Neural progenitor cell (in vitro differentiated cells): Measurements from ENCODE around the gene NKAIN4. TPM values are rescaled to one million over a fixed set of nuclear protein-coding genes. Genes with fewer than 3 reads are reported as not detected.

ENCODE experiments used
- DNase-seq: peaks from one replicate; pipeline ENCODE4 v3.0.0-alpha.2; 2016; ENCODE audit warnings: low spot score
- H2AFZ ChIP-seq: fragments of 200-600 bp; sonication (generic); replicated peaks from 2 replicates; pipeline ENCODE4 v1.6.1; 2016; ENCODE audit warnings: antibody characterized with exemption
- H3F3A ChIP-seq: fragments of 200-600 bp; sonication (generic); 2 replicates; pipeline ENCODE4 v1.6.1; 2016; ENCODE audit warnings: antibody characterized with exemption, low read depth
- H3K27ac ChIP-seq: fragments of 200-600 bp; sonication (generic); 2 replicates; pipeline ENCODE4 v1.5.1; 2016; ENCODE audit warnings: mild to moderate bottlenecking
- H3K27me3 ChIP-seq: fragments of 200-600 bp; sonication (generic); 2 replicates; pipeline ENCODE4 v1.6.1; 2016; ENCODE audit warnings: mild to moderate bottlenecking, moderate library complexity
- H3K36me3 ChIP-seq: fragments of 200-600 bp; sonication (generic); 2 replicates; pipeline ENCODE4 v1.5.1; 2016
- H3K4me1 ChIP-seq: fragments of 200-600 bp; sonication (generic); 2 replicates; pipeline ENCODE4 v1.6.1; 2016; ENCODE audit warnings: mixed run types
- H3K4me2 ChIP-seq: fragments of 200-600 bp; sonication (generic); 2 replicates; pipeline ENCODE4 v1.6.1; 2016
- H3K4me3 ChIP-seq: fragments of 200-600 bp; sonication (generic); 2 replicates; pipeline ENCODE4 v1.5.1; 2016
- H3K79me2 ChIP-seq: fragments of 200-600 bp; sonication (generic); 2 replicates; pipeline ENCODE4 v1.6.1; 2016; ENCODE audit warnings: low read depth
- H3K9ac ChIP-seq: fragments of 200-600 bp; sonication (generic); 2 replicates; pipeline ENCODE4 v1.6.1; 2016
- H3K9me3 ChIP-seq: fragments of 200-600 bp; sonication (generic); 2 replicates; pipeline ENCODE4 v1.5.1; 2016; ENCODE audit warnings: low read depth
- H4K20me1 ChIP-seq: fragments of 200-600 bp; sonication (generic); 2 replicates; pipeline ENCODE4 v1.6.1; 2016; ENCODE audit warnings: low read depth
- H3K27ac Mint-ChIP-seq: 3 replicates; pipeline ENCODE4 v1.8.0; 2021; ENCODE audit warnings: mixed read lengths
- H3K27me3 Mint-ChIP-seq: 2 replicates; pipeline ENCODE4 v1.8.0; 2022; ENCODE audit warnings: low read depth, mild to moderate bottlenecking, inconsistent platforms, moderate library complexity, mixed read lengths; ENCODE audit not compliant: insufficient read depth
- H3K36me3 Mint-ChIP-seq: 3 replicates; pipeline ENCODE4 v1.8.0; 2021; ENCODE audit warnings: mixed read lengths
- H3K4me1 Mint-ChIP-seq: 3 replicates; pipeline ENCODE4 v1.8.0; 2021; ENCODE audit warnings: mixed read lengths
- H3K4me3 Mint-ChIP-seq: 3 replicates; pipeline ENCODE4 v1.8.0; 2021; ENCODE audit warnings: mild to moderate bottlenecking, moderate library complexity, mixed read lengths
- H3K9me3 Mint-ChIP-seq: 3 replicates; pipeline ENCODE4 v1.8.0; 2020; ENCODE audit warnings: mixed read lengths
- EZH2 ChIP-seq: fragments of 200-600 bp; sonication (generic); IDR thresholded peaks from 2 replicates; pipeline ENCODE4 v1.6.1; 2017; ENCODE audit warnings: antibody characterized with exemption, mild to moderate bottlenecking, moderate library complexity
- EZH2phosphoT487 ChIP-seq: fragments of 200-600 bp; sonication (generic); IDR thresholded peaks from 2 replicates; pipeline ENCODE4 v1.6.1; 2017; ENCODE audit warnings: antibody characterized with exemption
- total RNA-seq: library from RNA; depleted of rRNA; stranded (reverse); fragments of >200 nt; gene quantifications from 2 replicates; pipeline ENCODE4 v1.2.3, GENCODE V29; 2015; ENCODE audit warnings: low replicate concordance
- TF ChIP-seq, protein P1 (sequence below): fragments of 200-600 bp; sonication (generic); IDR thresholded peaks from 2 replicates; pipeline ENCODE4 v1.5.1; 2017; ENCODE audit warnings: antibody characterized with exemption, mild to moderate bottlenecking

NKAIN4 gene
- total RNA-seq, 1 donor from 2014 or later, result 9.7 TPM

DNA sequence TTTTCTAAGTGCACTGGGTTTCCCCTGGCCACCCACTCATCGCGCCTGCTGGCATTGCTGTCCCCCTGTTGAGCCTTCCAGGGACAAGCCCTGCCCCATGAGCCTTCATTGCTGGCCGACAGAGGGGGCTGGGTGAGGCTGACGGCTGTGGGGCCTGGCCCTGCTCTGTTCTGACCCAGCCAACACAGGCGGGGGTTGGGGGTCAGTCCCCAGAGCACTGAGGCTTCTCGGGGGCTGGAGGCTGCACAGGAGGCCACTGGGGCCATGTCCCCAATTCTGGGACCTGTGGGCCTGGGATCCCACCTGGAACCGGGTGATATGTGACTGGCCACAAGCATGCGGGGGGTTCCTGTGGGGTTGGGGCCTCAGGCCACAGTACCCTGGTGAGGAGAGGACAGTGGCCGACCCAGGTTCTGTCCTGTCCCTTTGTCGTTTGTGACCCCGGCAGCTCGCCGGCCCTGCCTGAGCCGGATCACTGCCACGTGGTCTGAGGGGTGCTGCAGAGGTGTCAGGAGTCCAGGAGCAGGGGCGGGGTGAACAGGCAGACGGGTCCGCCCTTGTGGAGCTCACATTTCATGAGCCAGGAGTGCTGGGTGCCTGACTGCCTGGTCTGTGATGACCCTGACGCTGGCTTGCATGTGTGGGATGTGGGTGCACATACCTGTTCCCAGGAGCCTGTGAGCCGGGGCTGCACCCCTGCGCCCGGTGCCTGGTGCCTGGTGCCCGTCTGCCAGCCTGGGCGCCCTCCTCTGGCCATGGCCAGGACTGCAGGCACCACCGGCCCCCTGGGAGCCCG is 36.6 kb upstream of the NKAIN4 start:
- H3K36me3 ChIP-seq, result no peaks in the 10 kb centered on the region
- Mint-ChIP-seq H3K4me1 (peaks cover 10% of the 10 kb centered on the region), H3K36me3 (peaks cover under 1% of the 10 kb centered on the region), H3K27ac (no peak overlapping the region), H3K4me3 (no peak overlapping the region), H3K27me3 (peaks cover 3% of the 10 kb centered on the region), H3K9me3 (no peaks in the 10 kb centered on the region)
- H3F3A ChIP-seq, result peaks cover 4% of the 10 kb centered on the region
- H3K4me1 ChIP-seq, result peaks cover 10% of the 10 kb centered on the region
- H3K9ac ChIP-seq, result no peak overlapping the region
- H3K27me3 ChIP-seq, result peaks cover 11% of the 10 kb centered on the region
- no peaks in the 10 kb centered on the region for H3K79me2 ChIP-seq
- H3K4me2 ChIP-seq, result no peak overlapping the region
- peaks cover 6% of the 10 kb centered on the region for H4K20me1 ChIP-seq
- no peak overlapping the region for H3K27ac ChIP-seq
- no peaks in the 10 kb centered on the region for H3K9me3 ChIP-seq
- peak; percentile 72 for DNase-seq
- no peak overlapping the region for H3K4me3 ChIP-seq
- H2AFZ ChIP-seq, result no peak overlapping the region
- no peak for TF ChIP-seq EZH2phosphoT487
- TF ChIP-seq, protein P1, sequence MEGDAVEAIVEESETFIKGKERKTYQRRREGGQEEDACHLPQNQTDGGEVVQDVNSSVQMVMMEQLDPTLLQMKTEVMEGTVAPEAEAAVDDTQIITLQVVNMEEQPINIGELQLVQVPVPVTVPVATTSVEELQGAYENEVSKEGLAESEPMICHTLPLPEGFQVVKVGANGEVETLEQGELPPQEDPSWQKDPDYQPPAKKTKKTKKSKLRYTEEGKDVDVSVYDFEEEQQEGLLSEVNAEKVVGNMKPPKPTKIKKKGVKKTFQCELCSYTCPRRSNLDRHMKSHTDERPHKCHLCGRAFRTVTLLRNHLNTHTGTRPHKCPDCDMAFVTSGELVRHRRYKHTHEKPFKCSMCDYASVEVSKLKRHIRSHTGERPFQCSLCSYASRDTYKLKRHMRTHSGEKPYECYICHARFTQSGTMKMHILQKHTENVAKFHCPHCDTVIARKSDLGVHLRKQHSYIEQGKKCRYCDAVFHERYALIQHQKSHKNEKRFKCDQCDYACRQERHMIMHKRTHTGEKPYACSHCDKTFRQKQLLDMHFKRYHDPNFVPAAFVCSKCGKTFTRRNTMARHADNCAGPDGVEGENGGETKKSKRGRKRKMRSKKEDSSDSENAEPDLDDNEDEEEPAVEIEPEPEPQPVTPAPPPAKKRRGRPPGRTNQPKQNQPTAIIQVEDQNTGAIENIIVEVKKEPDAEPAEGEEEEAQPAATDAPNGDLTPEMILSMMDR, result peak; percentile 75

DNA sequence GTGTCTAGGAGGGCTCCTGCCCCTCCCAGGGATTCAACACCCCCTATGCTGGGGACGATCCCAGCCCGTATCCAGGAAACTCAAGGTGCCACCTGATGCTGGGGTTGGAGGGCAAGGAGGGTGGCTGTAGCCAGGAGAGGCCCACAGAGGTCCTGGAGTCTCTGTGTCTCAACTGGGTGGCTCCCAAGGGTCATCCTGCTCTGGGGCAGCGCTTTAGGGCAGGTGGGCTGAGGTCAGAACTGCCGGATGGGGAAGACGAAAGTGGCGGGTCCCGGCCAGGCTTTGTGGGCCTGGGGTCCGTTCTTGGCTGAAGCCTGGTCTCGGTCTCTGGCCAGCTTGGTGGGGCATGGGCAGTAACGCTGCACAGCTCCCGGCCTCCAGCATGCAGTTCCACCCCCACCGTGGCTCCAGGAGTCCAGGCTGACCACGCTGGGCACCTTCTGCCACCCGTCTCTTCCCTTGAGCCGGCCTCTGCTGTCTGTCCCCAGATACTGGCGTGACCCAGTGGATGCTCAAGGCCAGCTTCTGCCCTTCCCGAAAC is 35.9 kb upstream of the NKAIN4 start:
- peaks cover 3% of the 10 kb centered on the region for H3K4me1 ChIP-seq
- no peaks in the 10 kb centered on the region for H3K79me2 ChIP-seq
- TF ChIP-seq EZH2 (no peak), EZH2phosphoT487 (no peak)
- TF ChIP-seq, protein P1, result no peak
- Mint-ChIP-seq H3K27me3 (peaks cover 3% of the 10 kb centered on the region), H3K4me3 (peak overlapping the region; percentile 55), H3K36me3 (peaks cover 2% of the 10 kb centered on the region), H3K9me3 (no peaks in the 10 kb centered on the region), H3K4me1 (peaks cover 3% of the 10 kb centered on the region), H3K27ac (no peak overlapping the region)
- H3K36me3 ChIP-seq, result no peaks in the 10 kb centered on the region
- H3K4me2 ChIP-seq, result no peak overlapping the region
- H2AFZ ChIP-seq, result no peak overlapping the region
- H3K9me3 ChIP-seq, result no peaks in the 10 kb centered on the region
- DNase-seq, result no peak
- peaks cover 5% of the 10 kb centered on the region for H3K27me3 ChIP-seq
- no peaks in the 10 kb centered on the region for H3F3A ChIP-seq
- peaks cover 6% of the 10 kb centered on the region for H4K20me1 ChIP-seq
- no peak overlapping the region for H3K4me3 ChIP-seq
- no peak overlapping the region for H3K9ac ChIP-seq
- H3K27ac ChIP-seq, result no peak overlapping the region

DNA sequence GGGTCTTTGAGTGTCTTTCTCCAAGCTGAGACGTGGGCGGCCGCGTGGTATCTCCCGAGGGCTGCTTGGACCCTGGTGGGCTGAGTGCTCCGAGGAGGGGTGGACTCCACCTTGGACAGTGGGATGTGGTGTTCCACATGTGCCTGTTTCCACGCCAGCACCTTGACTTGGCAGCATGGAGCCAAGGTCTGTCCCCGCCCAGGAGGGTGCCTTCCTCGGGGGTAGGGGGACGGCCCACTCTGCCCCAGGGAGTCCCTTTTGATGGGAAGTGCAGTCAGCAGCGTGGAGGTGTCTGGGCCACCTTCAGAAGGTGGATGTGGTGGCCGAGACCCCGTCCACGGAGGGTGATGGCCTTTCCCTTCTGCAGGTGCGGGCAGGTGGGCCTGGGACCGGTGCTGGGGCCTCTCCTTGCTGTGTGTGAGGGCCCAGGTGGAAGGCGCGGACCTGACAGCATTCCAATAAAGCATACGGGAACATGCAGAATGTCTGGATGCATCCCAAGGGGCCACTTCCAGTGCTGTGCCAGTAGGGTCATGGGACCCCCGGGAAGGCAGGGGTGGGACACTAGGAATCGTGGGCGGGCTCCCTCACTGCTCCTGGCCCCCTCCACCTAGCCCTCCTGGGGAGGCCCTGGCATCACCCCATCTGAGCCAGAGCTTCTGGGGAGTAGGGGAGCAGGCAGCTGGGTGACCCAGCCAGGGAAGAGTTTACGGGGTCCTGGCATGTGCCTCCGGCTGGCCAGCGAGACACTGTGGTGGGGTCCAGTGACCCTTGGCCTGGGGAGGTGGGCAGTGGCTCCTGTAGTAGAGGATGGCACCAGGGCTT is 35.3 kb upstream of the NKAIN4 start:
- H2AFZ ChIP-seq, result no peak overlapping the region
- TF ChIP-seq EZH2phosphoT487, result no peak
- TF ChIP-seq, protein P1, result no peak
- TF ChIP-seq EZH2, result no peak
- no peaks in the 10 kb centered on the region for H3K79me2 ChIP-seq
- H3K4me3 Mint-ChIP-seq, result no peak overlapping the region
- no peak overlapping the region for H3K27ac ChIP-seq
- H3K27me3 Mint-ChIP-seq, result peaks cover 3% of the 10 kb centered on the region
- peaks cover 2% of the 10 kb centered on the region for H3K36me3 Mint-ChIP-seq
- H3F3A ChIP-seq, result no peaks in the 10 kb centered on the region
- H3K4me2 ChIP-seq, result no peak overlapping the region
- H3K9me3 ChIP-seq, result no peaks in the 10 kb centered on the region
- H3K4me1 Mint-ChIP-seq, result no peaks in the 10 kb centered on the region
- H3K27ac Mint-ChIP-seq, result no peak overlapping the region
- no peaks in the 10 kb centered on the region for H3K27me3 ChIP-seq
- H3K36me3 ChIP-seq, result no peaks in the 10 kb centered on the region
- peaks cover 6% of the 10 kb centered on the region for H4K20me1 ChIP-seq
- no peaks in the 10 kb centered on the region for H3K9me3 Mint-ChIP-seq
- no peak overlapping the region for H3K9ac ChIP-seq
- DNase-seq, result no peak
- no peaks in the 10 kb centered on the region for H3K4me1 ChIP-seq
- H3K4me3 ChIP-seq, result no peak overlapping the region
